ENCODE data around the gene ANKRD44.

DNA sequence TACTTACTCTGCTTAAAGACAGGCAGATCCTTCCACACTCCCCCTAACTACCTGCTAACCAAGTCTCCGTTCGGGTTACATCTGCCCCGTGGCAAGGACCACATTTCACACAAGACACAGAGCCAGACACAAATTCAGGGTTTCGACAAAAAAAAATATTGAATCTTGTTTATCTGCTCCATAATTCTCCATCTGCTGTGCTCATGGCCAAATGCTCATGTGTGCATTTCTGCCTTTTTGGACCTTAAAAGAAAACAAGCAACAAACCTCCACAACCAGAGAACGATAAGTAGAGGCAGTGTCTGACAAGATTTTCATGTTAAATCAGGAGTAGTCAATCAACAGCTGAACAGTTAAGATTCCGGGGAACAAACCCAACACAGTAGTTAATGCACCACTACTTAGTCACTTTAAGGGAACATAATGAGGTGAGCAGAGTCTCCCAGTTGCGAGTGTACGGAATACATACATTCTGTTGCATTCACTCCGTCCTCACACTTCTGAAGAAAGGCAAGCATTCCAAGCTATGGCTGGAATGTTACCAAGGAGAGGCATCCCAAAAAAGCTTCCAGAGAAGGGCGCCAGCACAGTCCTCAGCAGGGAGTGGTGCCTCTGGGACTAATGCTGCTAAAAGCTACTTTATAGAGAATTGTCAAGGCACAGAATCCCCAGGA lies 121.0 kb downstream of the ANKRD44 start:
- TF ChIP-seq EZH2phosphoT487 (IDR thresholded peaks at IDR 0.05; ENCODE audit: insufficient read depth, low read depth), result no peak
- no peak for TF ChIP-seq EZH2 (IDR thresholded peaks at IDR 0.05; ENCODE audit: insufficient read depth, poor library complexity, severe bottlenecking)
